Epithelial cell of esophagus (primary cell): ENCODE results near the gene SHISA3.

ENCODE experiments used
- DNase-seq: peaks from one replicate; pipeline ENCODE4 v3.0.0; 2010; ENCODE audit warnings: low read depth
- H3K4me3 ChIP-seq: 2 replicates; pipeline ENCODE4 v1.5.1; 2011; ENCODE audit warnings: mild to moderate bottlenecking, low read length, control low read depth
- CTCF ChIP-seq: IDR thresholded peaks from 2 replicates; pipeline ENCODE4 v1.5.1; 2011; ENCODE audit warnings: low read depth, mild to moderate bottlenecking, low read length, control low read depth, inconsistent platforms; ENCODE audit not compliant: insufficient read depth; ENCODE audit errors: missing control alignments

The SHISA3 gene

GRCh38 chr4:42359711-42360110, 37.6 kb upstream of the SHISA3 start:
- DNase-seq: no peak
- TF ChIP-seq CTCF: no peak
- H3K4me3 ChIP-seq: no peak overlapping the region

- TF ChIP-seq CTCF: no peak
- H3K4me3 ChIP-seq: no peak overlapping the region
- DNase-seq: no peak
Measured at GRCh38 chr4:42360256-42360669, 37.0 kb upstream of the SHISA3 start.

- no peak for TF ChIP-seq CTCF
- no peak for DNase-seq
- no peak overlapping the region for H3K4me3 ChIP-seq
Measured at GRCh38 chr4:42361456-42361855, 35.8 kb upstream of the SHISA3 start.

GRCh38 chr4:42362591-42362990, 34.7 kb upstream of the SHISA3 start:
- no peak for DNase-seq
- no peak for TF ChIP-seq CTCF
- H3K4me3 ChIP-seq: no peak overlapping the region

- no peak overlapping the region for H3K4me3 ChIP-seq
- DNase-seq: no peak
- no peak for TF ChIP-seq CTCF
Measured at GRCh38 chr4:42363614-42364013, 33.7 kb upstream of the SHISA3 start.

- no peak for TF ChIP-seq CTCF
- H3K4me3 ChIP-seq: no peak overlapping the region
- DNase-seq: no peak
Measured at GRCh38 chr4:42364266-42365053, 32.8 kb upstream of the SHISA3 start.

- DNase-seq: no peak
- no peak for TF ChIP-seq CTCF
- no peak overlapping the region for H3K4me3 ChIP-seq
Measured at GRCh38 chr4:42366959-42367358, 30.3 kb upstream of the SHISA3 start.
